Measurements from ENCODE around the gene NRF1. TPM values are rescaled to one million over a fixed set of nuclear protein-coding genes. Genes with fewer than 3 reads are reported as not detected.

NRF1 gene
- total and polyA plus RNA-seq, 2 of the 13 experiments (the other 11 are each of a cell fraction or from before 2014, with no cell fraction given) = 9.3 to 10.1 TPM

GRCh38 chr7:129792721-129793120, 181.2 kb downstream of the NRF1 start:
- Histone ChIP-seq H3K4me3 (replicated peaks in 1 of 3; ENCODE audit: insufficient read depth in 1 of 3, low read depth in 2 of 3, low read length in 3 of 3) (no peak overlapping the region), H3K27ac (ENCODE audit: extremely low read length, insufficient read depth, low read length) (no peak overlapping the region), H3K79me2 (ENCODE audit: insufficient read depth, low read length) (no peaks in the 10 kb centered on the region), H3K9me3 (ENCODE audit: low read length) (no peaks in the 10 kb centered on the region), H3K4me2 (ENCODE audit: low read depth, low read length) (no peak overlapping the region), H4K20me1 (ENCODE audit: insufficient read depth, low read length) (no peaks in the 10 kb centered on the region), H3K9ac (ENCODE audit: insufficient read depth, low read depth, low read length) (no peak overlapping the region), H3K27me3 (ENCODE audit: control insufficient read depth in 1 of 2, insufficient read depth in 2 of 2, low read length in 2 of 2) (peaks cover 8 to 25% of the 10 kb centered on the region in 2 experiments; a peak in 4 of 5 replicates), H3K36me3 (replicated peaks in 1 of 2; ENCODE audit: control insufficient read depth in 1 of 2, insufficient read depth in 2 of 2, low read length in 2 of 2) (no peaks in the 10 kb centered on the region), H3K4me1 (ENCODE audit: insufficient read depth, low read length) (peaks cover 6% of the 10 kb centered on the region; the same call in 1 of the 2 replicates), H2AFZ (ENCODE audit: low read length) (no peak overlapping the region)
- no peak for FAIRE-seq
- TF ChIP-seq, protein P1, sequence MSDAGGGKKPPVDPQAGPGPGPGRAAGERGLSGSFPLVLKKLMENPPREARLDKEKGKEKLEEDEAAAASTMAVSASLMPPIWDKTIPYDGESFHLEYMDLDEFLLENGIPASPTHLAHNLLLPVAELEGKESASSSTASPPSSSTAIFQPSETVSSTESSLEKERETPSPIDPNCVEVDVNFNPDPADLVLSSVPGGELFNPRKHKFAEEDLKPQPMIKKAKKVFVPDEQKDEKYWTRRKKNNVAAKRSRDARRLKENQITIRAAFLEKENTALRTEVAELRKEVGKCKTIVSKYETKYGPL (CRISPR knock-in tag; IDR thresholded peaks at IDR 0.05) = no peak
- TF ChIP-seq RAD51 (IDR thresholded peaks at IDR 0.05; ENCODE audit: borderline replicate concordance) = no peak
- no peak for TF ChIP-seq ZNF326 (CRISPR knock-in tag; IDR thresholded peaks at IDR 0.05; ENCODE audit: borderline replicate concordance)
- no peak for TF ChIP-seq FOXK2 (IDR thresholded peaks at IDR 0.05)
- TF ChIP-seq LBX2 (CRISPR knock-in tag; IDR thresholded peaks at IDR 0.05; ENCODE audit: borderline replicate concordance) = no peak
- no peak for TF ChIP-seq ZNF75D (CRISPR knock-in tag; IDR thresholded peaks at IDR 0.05; ENCODE audit: borderline replicate concordance)
- no peak for TF ChIP-seq DMAP1 (CRISPR knock-in tag; IDR thresholded peaks at IDR 0.05)
- no peak for TF ChIP-seq ZNF430 (CRISPR knock-in tag; IDR thresholded peaks at IDR 0.05)
- no peak for TF ChIP-seq RARA (CRISPR knock-in tag; IDR thresholded peaks at IDR 0.05)
- TF ChIP-seq SCMH1 (CRISPR knock-in tag; IDR thresholded peaks at IDR 0.05; ENCODE audit: borderline replicate concordance) = no peak
- TF ChIP-seq ZNF713 (CRISPR knock-in tag; IDR thresholded peaks at IDR 0.05) = no peak
- TF ChIP-seq ZNF329 (CRISPR knock-in tag; IDR thresholded peaks at IDR 0.05; ENCODE audit: low read depth) = no peak
- no peak for TF ChIP-seq ZNF292 (CRISPR knock-in tag; IDR thresholded peaks at IDR 0.05; ENCODE audit: borderline replicate concordance, low read depth)
- no peak for TF ChIP-seq ZBTB2 (CRISPR knock-in tag; IDR thresholded peaks at IDR 0.05; ENCODE audit: low read depth)
- TF ChIP-seq PPARG (CRISPR knock-in tag; conservative IDR thresholded peaks at IDR 0.05) = no peak
- TF ChIP-seq THAP11 (CRISPR knock-in tag; IDR thresholded peaks at IDR 0.05) = no peak
- no peak for TF ChIP-seq MEF2D (CRISPR knock-in tag; IDR thresholded peaks at IDR 0.05)
- TF ChIP-seq CEBPG (CRISPR knock-in tag; IDR thresholded peaks at IDR 0.05) = no peak
- intact Hi-C loops (cut with micrococcal nuclease; ENCODE audit: unreplicated experiment) (no loop called here), in situ Hi-C loops (cut with HindIII; ENCODE audit: extremely low pct_ligation_motif_present, low pct_unique_long_range_greater_than_20kb) (no loop called here)
- CTCF ChIA-PET (ENCODE audit: low intra/inter-chr PET ratio, low total read pairs) = no interaction called here
- no TSS peak for BruUV-seq (replicated peaks)
- 46% methylated on average over 6 of the region's 9 CpGs for WGBS (ENCODE audit: low lambda C conversion rate)
- ATAC-seq = no peak
- DNase-seq (ENCODE audit: low spot score) = no peak
- POLR2A ChIA-PET = no interaction called here
